SKM-1 treated with dmso at 0.1 percent for 144 hours (cell line): ENCODE measurements around the gene ATP5PO.
"Not testable (repeated sequence)": the region's sequence is repeated elsewhere in the genome, so short reads cannot be mapped to it uniquely, and the experiment has no call there.

Experiments
- DNase-seq: peaks from one replicate; lab custom pipeline; 2025; ENCODE audit not compliant: unreplicated experiment; lab: John Stamatoyannopoulos, UW

ATP5PO gene

GRCh38 chr21:33872881-33873515 is 42.6 kb downstream of the ATP5PO start:
- DNase-seq: no peak

GRCh38 chr21:33871171-33871570 is 44.4 kb downstream of the ATP5PO start:
- DNase-seq: no peak

GRCh38 chr21:33870768-33871167 is 44.8 kb downstream of the ATP5PO start:
- no peak for DNase-seq

- no peak for DNase-seq
These were observed 45.7 kb downstream of the ATP5PO start for GRCh38 chr21:33869873-33870272.

GRCh38 chr21:33867868-33868267 is 47.7 kb downstream of the ATP5PO start:
- DNase-seq: not testable (repeated sequence)

GRCh38 chr21:33866826-33867225 is 48.8 kb downstream of the ATP5PO start:
- no peak for DNase-seq

- no peak for DNase-seq
These were observed 49.5 kb downstream of the ATP5PO start for GRCh38 chr21:33865996-33866575.

GRCh38 chr21:33865176-33865575 is 50.4 kb downstream of the ATP5PO start:
- no peak for DNase-seq

GRCh38 chr21:33864150-33864549 is 51.5 kb downstream of the ATP5PO start:
- DNase-seq: no peak

- DNase-seq: not testable (repeated sequence)
These were observed 52.4 kb downstream of the ATP5PO start for GRCh38 chr21:33863191-33863590.

- no peak for DNase-seq
These were observed 54.5 kb downstream of the ATP5PO start for GRCh38 chr21:33861125-33861524.

GRCh38 chr21:33860332-33860879 is 55.2 kb downstream of the ATP5PO start:
- no peak for DNase-seq

GRCh38 chr21:33859373-33860102 is 56.1 kb downstream of the ATP5PO start:
- no peak for DNase-seq

- no peak for DNase-seq
These were observed 56.8 kb downstream of the ATP5PO start for GRCh38 chr21:33858667-33859372.

- no peak for DNase-seq
These were observed 57.5 kb downstream of the ATP5PO start for GRCh38 chr21:33857846-33858666.

GRCh38 chr21:33856893-33857527 is 58.6 kb downstream of the ATP5PO start:
- DNase-seq: no peak

GRCh38 chr21:33855190-33855589 is 60.4 kb downstream of the ATP5PO start:
- no peak for DNase-seq

- DNase-seq: no peak
These were observed 61.0 kb downstream of the ATP5PO start for GRCh38 chr21:33854604-33855003.
